Fibroblast of mammary gland (primary cell): ENCODE measurements around the gene RFX2.
A peak's percentile ranks its signal among the peaks of the same experiment; 100 is the strongest.
"Not testable (repeated sequence)": the region's sequence is repeated elsewhere in the genome, so short reads cannot be mapped to it uniquely, and the experiment has no call there.

Source experiments
- DNase-seq: peaks from one replicate; pipeline ENCODE4 v3.0.0-alpha.2; 2010; ENCODE audit warnings: low read depth
- H3K4me3 ChIP-seq: 2 replicates; pipeline ENCODE4 v1.5.1; 2011; ENCODE audit warnings: low read depth, mild to moderate bottlenecking, low read length, moderate library complexity; ENCODE audit not compliant: control insufficient read depth
- CTCF ChIP-seq: conservative IDR thresholded peaks from 2 replicates; pipeline ENCODE4 v1.5.1; 2011; ENCODE audit warnings: low read depth, low read length, inconsistent platforms; ENCODE audit not compliant: control insufficient read depth, insufficient read depth

Gene RFX2

GRCh38 chr19:6116749-6117430, 6.6 kb upstream of the RFX2 start:
- no peak for TF ChIP-seq CTCF
- DNase-seq, result no peak

GRCh38 chr19:6115992-6116391, 5.7 kb upstream of the RFX2 start:
- H3K4me3 ChIP-seq, result no peak overlapping the region
- no peak for TF ChIP-seq CTCF
- no peak for DNase-seq

More at GRCh38 chr19:6116749-6117430, 6.6 kb upstream of the RFX2 start:
- H3K4me3 ChIP-seq, result no peak overlapping the region

- H3K4me3 ChIP-seq, result no peak overlapping the region
- DNase-seq, result peak; percentile 69
- no peak for TF ChIP-seq CTCF
These were observed 3.4 kb upstream of the RFX2 start for GRCh38 chr19:6113616-6114188.

- no peak for DNase-seq
- TF ChIP-seq CTCF, result no peak
- peak overlapping the region; percentile 60 for H3K4me3 ChIP-seq
These were observed 353 bp downstream of the RFX2 start for GRCh38 chr19:6109947-6110346.

GRCh38 chr19:6108721-6109633, 1.3 kb downstream of the RFX2 start:
- no peak for TF ChIP-seq CTCF
- DNase-seq, result peak; percentile 59
- H3K4me3 ChIP-seq, result peak overlapping the region; percentile 60

- H3K4me3 ChIP-seq, DNase-seq: not testable (repeated sequence)
These were observed 3.5 kb downstream of the RFX2 start for GRCh38 chr19:6106643-6107294.
